GM21515 (cell line): ENCODE data around the gene CSTB.

Experiments used
- ATAC-seq: cut with Tn5 transposase; IDR thresholded peaks from one replicate; pipeline ENCODE4 v1.9.1; 2021; ENCODE audit not compliant: unreplicated experiment

Gene CSTB

DNA sequence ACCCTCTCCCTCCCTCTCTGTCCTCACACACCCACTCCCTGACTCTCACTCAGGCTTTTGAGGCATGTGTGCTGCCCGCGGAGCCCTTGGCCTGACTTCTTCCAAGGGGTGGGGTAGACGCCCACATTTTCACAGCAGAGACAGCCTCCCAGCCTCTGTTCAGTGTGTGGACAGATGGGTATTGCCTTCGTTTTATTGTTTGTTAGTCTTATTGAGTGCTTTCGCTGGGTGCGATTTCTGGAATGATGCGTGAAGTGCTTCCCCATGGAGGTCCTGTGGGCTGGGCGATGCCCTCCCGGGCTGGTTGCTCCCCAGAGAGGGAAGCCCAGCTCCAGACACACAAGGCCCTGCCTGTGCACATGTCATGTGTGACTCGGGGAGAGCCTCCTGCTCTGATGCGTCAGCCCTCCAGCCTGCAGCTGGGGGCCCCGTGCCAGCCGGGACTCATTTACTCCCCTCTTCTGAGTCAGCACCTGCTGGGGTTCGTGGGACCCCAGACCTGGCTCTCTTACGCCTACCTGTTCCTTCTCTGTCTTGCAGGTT is 42.5 kb downstream of the CSTB start:
- ATAC-seq: no peak

GRCh38 chr21:43733060-43733459 is 43.0 kb downstream of the CSTB start:
- ATAC-seq: no peak

DNA sequence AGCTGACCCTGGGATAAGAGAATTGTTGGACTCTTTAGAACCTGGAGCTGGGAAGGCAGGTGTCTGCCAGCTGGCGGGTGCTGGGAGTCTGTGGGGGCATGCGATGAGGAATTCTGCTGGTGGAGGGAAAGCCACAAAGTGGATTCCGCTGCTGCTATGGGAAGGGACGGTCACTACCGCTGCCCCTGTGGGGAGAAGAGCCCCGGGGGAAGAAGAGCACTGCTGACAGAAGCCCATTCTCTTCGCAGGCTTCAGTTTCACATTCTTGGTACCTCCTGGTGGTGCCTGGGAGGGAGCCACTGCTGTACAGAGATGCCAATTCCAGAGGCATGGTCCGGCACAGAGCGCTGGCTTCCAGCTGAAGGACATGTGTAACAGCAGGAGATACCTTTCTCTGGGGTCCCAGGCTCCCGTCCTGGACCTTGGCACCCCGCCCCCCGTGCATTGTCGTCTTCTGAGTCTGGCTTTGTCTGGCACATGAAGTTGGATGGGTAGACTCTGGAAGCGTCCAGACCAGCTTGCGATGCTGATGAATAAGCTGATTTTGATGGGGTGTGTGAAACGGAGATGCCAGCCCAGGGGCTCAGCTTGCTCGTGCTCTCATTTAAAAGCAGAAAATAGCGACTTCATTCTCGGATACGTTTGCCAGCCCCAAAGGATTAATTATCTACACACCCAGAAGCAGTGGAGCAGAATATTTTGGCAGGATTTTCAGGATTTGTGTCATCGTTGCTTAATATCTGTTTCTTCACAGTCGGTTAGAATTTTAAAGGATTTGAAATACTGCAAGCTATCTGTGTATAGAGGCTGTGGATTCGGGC is 44.0 kb downstream of the CSTB start:
- ATAC-seq: no peak

DNA sequence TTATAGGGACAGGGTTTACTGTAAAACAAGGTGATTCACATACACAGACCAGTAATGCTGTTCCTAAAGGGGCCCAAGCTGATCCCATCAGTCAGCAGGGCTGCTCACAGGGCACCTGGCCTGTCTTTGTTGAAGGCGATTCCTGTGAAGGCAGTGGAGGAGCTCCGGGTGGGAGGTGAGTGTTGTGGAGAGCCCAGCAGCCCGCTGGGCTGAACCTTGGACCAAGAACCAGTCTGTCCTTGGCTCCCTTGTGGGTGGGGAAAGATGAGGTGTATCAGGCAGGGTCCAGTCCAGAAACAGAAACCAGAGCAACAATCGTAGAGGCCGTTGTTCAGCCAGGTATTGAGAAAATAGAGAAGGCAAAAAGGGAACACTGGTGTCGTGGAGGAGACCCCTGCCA is 44.6 kb downstream of the CSTB start:
- ATAC-seq: no peak

GRCh38 chr21:43728467-43729390 is 47.4 kb downstream of the CSTB start:
- peak; percentile 60 for ATAC-seq

DNA sequence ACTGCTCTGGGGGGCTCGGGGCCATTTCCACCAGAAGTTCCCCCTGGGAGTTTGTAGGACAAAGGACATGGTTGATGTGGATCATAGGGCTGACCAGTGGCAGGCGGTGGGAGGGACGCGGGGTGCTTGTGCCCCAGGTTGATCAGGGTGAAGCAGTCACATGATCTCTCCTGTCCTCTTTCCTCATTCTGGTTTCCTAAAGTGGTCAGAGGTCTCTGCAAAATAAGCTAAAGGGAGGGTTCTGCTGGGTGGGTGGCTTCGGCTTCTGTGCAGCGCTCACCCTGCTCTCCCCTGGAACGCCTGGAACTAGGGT is 48.0 kb downstream of the CSTB start:
- no peak for ATAC-seq

GRCh38 chr21:43727519-43728153 is 48.5 kb downstream of the CSTB start:
- ATAC-seq: no peak

DNA sequence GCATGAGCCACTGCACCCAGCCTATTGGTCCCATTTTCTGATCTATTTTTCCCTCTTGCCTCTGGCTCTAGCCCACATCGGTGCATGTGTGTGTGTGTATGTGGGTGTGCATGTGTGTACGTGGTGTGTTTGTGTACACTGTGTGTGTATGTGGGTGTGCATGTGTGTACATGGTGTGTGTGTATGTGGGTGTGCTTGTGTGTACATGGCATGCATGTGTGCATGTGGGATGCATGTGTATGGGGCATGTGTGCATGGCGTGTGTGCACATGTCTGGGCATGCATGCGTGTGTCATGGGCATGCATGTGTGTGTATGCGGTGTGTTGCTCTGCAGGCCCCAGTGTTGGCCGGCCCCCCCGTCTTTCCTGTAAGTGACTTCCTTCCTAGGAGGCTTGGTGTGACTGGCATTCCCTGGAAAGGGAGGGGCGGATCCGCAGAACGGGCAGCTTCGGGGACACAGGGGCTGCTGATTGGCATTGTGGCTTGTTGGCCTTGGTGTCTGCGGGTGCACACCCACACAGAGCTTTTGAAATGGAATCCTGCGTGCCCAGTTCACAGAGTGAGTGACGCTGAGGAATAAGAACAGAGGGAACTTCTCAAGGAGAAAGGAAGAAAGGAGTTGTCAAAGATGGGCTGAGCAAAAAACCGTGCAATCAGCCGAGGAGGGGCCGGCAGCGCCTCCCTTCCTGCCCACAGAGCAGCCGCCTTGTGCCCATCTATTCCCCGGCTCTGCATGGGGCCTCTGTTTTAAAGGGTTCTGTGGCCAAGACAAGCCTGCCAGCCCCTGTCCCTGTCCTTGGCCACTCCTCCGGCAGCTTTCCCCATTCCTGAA is 49.2 kb downstream of the CSTB start:
- ATAC-seq: no peak
